NB4 (cell line): ENCODE data around the gene SART3.

Experiments used
- CTCF ChIP-seq: IDR thresholded peaks from one replicate; pipeline ENCODE4 v1.5.1; 2012; ENCODE audit warnings: low read depth, low read length
- POLR2A ChIP-seq: IDR thresholded peaks from 2 replicates; pipeline ENCODE4 v1.6.1; 2011; ENCODE audit warnings: mild to moderate bottlenecking; ENCODE audit not compliant: insufficient read length; ENCODE audit errors: extremely low read depth

GRCh38 chr12:108591267-108591980, 30.5 kb upstream of the SART3 start:
- no peak for TF ChIP-seq POLR2A
- no peak for TF ChIP-seq CTCF
